ENCODE data around the gene TRAK1. TPM values are rescaled to one million over a fixed set of nuclear protein-coding genes. Genes with fewer than 3 reads are reported as not detected.
A peak's percentile ranks its signal among the peaks of the same experiment; 100 is the strongest.

The TRAK1 gene
- total RNA-seq, 1 donor from 2014 or later, result 37.5 TPM

GRCh38 chr3:42078677-42079076, 12.5 kb upstream of the TRAK1 start:
- H3K36me3 ChIP-seq, result no peaks in the 10 kb centered on the region
- no peak overlapping the region for H3K4me3 ChIP-seq
- DNase-seq (ENCODE audit: low spot score in 2 of 2), result no peak
- H3K9me3 ChIP-seq, result no peaks in the 10 kb centered on the region
- intact Hi-C loops (cut with DNase I), result no loop called here
- H3K4me1 ChIP-seq, result peaks cover 8 to 33% of the 10 kb centered on the region in 2 donors
- H3K27ac ChIP-seq, result no peak overlapping the region
- TF ChIP-seq CTCF (IDR thresholded peaks at IDR 0.05), result no peak
- H3K27me3 ChIP-seq, result no peaks in the 10 kb centered on the region

GRCh38 chr3:42079701-42080452, 11.3 kb upstream of the TRAK1 start:
- no peak for TF ChIP-seq CTCF (IDR thresholded peaks at IDR 0.05)
- intact Hi-C loops (cut with DNase I), result loop anchor here (2.0 kb wide), 1 partner anchor 19 kb away; no protein-coding TSS in a partner anchor
- Histone ChIP-seq H3K36me3 (no peaks in the 10 kb centered on the region), H3K27me3 (no peaks in the 10 kb centered on the region), H3K4me3 (no peak overlapping the region), H3K4me1 (peaks cover 8 to 31% of the 10 kb centered on the region in 2 donors), H3K9me3 (no peaks in the 10 kb centered on the region), H3K27ac (peak overlapping the region; percentile 73 to 80)
- DNase-seq (ENCODE audit: low spot score in 2 of 2), result no peak

- H3K27me3 ChIP-seq, result no peaks in the 10 kb centered on the region
- no peaks in the 10 kb centered on the region for H3K9me3 ChIP-seq
- H3K4me1 ChIP-seq, result peaks cover 8 to 31% of the 10 kb centered on the region in 2 donors
- peak overlapping the region; percentile 73 to 80 for H3K27ac ChIP-seq
- no peak for TF ChIP-seq CTCF (IDR thresholded peaks at IDR 0.05)
- no peaks in the 10 kb centered on the region for H3K36me3 ChIP-seq
- intact Hi-C loops (cut with DNase I), result loop anchor here (2.0 kb wide), 1 partner anchor 18 kb away; no protein-coding TSS in a partner anchor
- no peak overlapping the region for H3K4me3 ChIP-seq
- DNase-seq (ENCODE audit: low spot score in 2 of 2), result peak in 1 of 2 donors; percentile 84
Measured at GRCh38 chr3:42080453-42080872, 10.7 kb upstream of the TRAK1 start.

DNA sequence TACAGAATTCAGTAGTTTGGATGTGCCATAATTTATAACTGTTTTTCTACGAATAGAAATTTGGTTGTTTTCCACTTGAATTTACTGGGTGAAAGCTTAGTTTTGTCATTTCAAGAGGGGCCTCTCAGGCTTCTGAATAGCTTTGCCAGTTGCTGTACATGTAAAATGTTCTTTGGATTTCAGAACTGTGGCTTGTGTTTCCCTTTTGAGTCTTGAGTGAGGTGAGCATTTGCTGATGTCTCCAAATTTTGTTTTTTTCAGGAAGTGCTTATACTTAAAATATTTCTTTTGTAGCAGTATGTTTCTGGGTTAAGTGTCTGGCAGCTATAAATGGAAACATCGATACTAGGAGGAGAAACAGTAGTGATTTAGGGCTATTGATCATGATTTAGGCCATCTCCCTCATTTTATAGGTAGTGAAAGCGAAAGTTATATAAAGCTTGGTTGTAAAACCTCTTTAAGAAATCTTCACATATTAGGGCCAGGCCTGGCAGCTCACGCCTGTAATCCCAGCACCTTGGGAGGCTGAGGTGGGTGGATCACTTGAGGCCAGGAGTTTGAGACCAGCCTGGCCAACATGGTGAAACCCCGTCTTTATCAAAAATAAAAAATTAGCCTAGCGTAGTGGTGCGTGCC, 9.2 kb upstream of the TRAK1 start:
- H3K27me3 ChIP-seq, result no peaks in the 10 kb centered on the region
- intact Hi-C loops (cut with DNase I), result loop anchor here (2.0 kb wide), 1 partner anchor 17 kb away; no protein-coding TSS in a partner anchor
- peaks cover 0 to 1% of the 10 kb centered on the region in 2 donors for H3K36me3 ChIP-seq
- TF ChIP-seq CTCF (IDR thresholded peaks at IDR 0.05), result no peak
- no peak overlapping the region for H3K4me3 ChIP-seq
- no peaks in the 10 kb centered on the region for H3K9me3 ChIP-seq
- H3K27ac ChIP-seq, result peak overlapping the region; percentile 73 to 80
- DNase-seq (ENCODE audit: low spot score in 2 of 2), result no peak
- peaks cover 8 to 31% of the 10 kb centered on the region in 2 donors for H3K4me1 ChIP-seq

- H3K27me3 ChIP-seq, result no peaks in the 10 kb centered on the region
- intact Hi-C loops (cut with DNase I), result no loop called here
- no peak for TF ChIP-seq CTCF (IDR thresholded peaks at IDR 0.05)
- H3K9me3 ChIP-seq, result no peaks in the 10 kb centered on the region
- H3K27ac ChIP-seq, result no peak overlapping the region
- DNase-seq (ENCODE audit: low spot score in 2 of 2), result no peak
- no peak overlapping the region for H3K4me3 ChIP-seq
- H3K36me3 ChIP-seq, result peaks cover 0 to 6% of the 10 kb centered on the region in 2 donors
- H3K4me1 ChIP-seq, result peaks cover 8 to 28% of the 10 kb centered on the region in 2 donors
Measured at GRCh38 chr3:42084586-42084985, 6.6 kb upstream of the TRAK1 start.

Measured in ascending aorta (tissue), 2 donors.